Testis (tissue), 2 donors: Measurements from ENCODE around the gene KCNG2.

Source experiments
- POLR2A ChIP-seq: fragments of 450-650 bp; IDR thresholded peaks from one replicate; pipeline ENCODE4 v1.6.1; 2017; ENCODE audit warnings: antibody characterized with exemption, mild to moderate bottlenecking, moderate library complexity
- TF ChIP-seq, protein P1 (sequence below), 3 experiments: fragments of 450-650 bp in 2 of 3; fragments of 200-600 bp in 1 of 3; sonication (generic) in 1 of 3; IDR thresholded peaks; one replicate each; pipeline ENCODE4 v1.5.1; 2016 to 2019; ENCODE audit warnings: antibody characterized with exemption in 3 of 3, mild to moderate bottlenecking in 2 of 3, moderate library complexity in 1 of 3

- no peak for TF ChIP-seq POLR2A
- TF ChIP-seq, protein P1, sequence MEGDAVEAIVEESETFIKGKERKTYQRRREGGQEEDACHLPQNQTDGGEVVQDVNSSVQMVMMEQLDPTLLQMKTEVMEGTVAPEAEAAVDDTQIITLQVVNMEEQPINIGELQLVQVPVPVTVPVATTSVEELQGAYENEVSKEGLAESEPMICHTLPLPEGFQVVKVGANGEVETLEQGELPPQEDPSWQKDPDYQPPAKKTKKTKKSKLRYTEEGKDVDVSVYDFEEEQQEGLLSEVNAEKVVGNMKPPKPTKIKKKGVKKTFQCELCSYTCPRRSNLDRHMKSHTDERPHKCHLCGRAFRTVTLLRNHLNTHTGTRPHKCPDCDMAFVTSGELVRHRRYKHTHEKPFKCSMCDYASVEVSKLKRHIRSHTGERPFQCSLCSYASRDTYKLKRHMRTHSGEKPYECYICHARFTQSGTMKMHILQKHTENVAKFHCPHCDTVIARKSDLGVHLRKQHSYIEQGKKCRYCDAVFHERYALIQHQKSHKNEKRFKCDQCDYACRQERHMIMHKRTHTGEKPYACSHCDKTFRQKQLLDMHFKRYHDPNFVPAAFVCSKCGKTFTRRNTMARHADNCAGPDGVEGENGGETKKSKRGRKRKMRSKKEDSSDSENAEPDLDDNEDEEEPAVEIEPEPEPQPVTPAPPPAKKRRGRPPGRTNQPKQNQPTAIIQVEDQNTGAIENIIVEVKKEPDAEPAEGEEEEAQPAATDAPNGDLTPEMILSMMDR (IDR thresholded peaks at IDR 0.05) = no peak
Observed at GRCh38 chr18:79819968-79820351, 22.2 kb downstream of the KCNG2 start.
